ENCODE results near the gene SOCS3. TPM values are rescaled to one million over a fixed set of nuclear protein-coding genes. Genes with fewer than 3 reads are reported as not detected.

The SOCS3 gene
- total RNA-seq, 2 donors from 2014 or later = 19.7 to 29.4 TPM

DNA sequence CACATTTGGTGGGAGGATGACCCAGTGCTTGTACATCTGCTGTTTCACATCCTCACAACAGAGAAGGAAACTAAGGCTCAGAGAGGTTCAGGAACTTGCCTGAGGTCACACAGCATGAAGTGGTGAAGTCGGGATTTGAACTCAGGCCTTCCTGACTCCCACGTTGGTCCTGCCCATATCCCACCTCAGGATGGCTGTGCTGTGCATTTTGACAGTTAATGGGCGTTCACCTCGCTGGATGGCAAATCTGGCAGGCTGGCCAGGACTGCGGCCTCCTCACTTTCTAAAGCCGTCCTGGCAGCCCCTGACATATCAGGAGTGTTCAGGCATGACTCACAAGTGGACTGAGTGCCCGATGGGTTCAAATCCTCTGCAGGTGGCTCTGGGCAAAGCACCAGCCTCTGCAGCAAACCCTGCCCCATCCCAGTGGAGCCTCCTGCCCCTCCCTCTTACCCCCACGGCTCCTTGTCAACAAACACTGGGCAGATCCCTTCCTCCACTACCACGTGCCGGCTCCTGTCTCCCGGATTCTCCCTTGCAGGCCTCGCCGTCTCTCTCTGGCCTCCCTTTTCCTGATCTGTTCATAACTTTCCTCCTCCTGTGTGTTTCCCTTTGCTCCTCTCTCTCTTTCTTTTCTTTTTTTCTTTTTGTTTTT, 29.2 kb downstream of the SOCS3 start:
- Histone ChIP-seq H3K27ac (no peak overlapping the region), H3K36me3 (no peaks in the 10 kb centered on the region), H3K27me3 (no peaks in the 10 kb centered on the region), H3K9me3 (no peaks in the 10 kb centered on the region), H3K4me1 (no peaks in the 10 kb centered on the region), H3K4me3 (no peak overlapping the region), H3K9ac (ENCODE audit: low read depth in 2 of 2, low read length in 2 of 2) (peak overlapping the region in 1 of 2 donors; percentile 1)
- intact Hi-C loops (cut with DNase I) = no loop called here
- TF ChIP-seq, protein P1, sequence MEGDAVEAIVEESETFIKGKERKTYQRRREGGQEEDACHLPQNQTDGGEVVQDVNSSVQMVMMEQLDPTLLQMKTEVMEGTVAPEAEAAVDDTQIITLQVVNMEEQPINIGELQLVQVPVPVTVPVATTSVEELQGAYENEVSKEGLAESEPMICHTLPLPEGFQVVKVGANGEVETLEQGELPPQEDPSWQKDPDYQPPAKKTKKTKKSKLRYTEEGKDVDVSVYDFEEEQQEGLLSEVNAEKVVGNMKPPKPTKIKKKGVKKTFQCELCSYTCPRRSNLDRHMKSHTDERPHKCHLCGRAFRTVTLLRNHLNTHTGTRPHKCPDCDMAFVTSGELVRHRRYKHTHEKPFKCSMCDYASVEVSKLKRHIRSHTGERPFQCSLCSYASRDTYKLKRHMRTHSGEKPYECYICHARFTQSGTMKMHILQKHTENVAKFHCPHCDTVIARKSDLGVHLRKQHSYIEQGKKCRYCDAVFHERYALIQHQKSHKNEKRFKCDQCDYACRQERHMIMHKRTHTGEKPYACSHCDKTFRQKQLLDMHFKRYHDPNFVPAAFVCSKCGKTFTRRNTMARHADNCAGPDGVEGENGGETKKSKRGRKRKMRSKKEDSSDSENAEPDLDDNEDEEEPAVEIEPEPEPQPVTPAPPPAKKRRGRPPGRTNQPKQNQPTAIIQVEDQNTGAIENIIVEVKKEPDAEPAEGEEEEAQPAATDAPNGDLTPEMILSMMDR (IDR thresholded peaks at IDR 0.05) = no peak
- peak; percentile 58 for DNase-seq

GRCh38 chr17:78329263-78330059, 30.4 kb downstream of the SOCS3 start:
- TF ChIP-seq, protein P1 (IDR thresholded peaks at IDR 0.05) = no peak
- Histone ChIP-seq H3K36me3 (no peaks in the 10 kb centered on the region), H3K9ac (ENCODE audit: low read depth in 2 of 2, low read length in 2 of 2) (no peak overlapping the region), H3K27me3 (no peaks in the 10 kb centered on the region), H3K4me1 (no peaks in the 10 kb centered on the region), H3K27ac (no peak overlapping the region), H3K9me3 (no peaks in the 10 kb centered on the region), H3K4me3 (no peak overlapping the region)
- intact Hi-C loops (cut with DNase I) = no loop called here
- no peak for DNase-seq

DNA sequence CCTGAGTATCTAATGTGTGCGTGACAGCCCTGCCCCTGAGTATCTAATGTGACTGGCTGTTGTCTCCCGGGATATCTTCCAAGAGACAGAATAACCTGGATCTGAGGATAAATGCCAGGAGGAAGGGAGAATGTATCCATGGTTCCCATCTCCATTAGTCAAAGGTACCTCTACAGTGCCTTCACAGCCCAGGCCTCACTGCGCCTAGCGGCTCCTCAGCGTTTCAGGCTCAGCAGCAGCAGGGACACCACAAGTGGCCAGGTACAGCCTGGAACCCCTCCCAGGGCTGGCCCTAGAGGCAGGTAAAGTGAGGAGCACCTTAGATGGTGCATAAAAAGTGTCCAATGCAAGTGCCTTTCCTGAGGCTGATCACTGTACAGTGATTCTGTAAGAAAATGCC, 32.0 kb downstream of the SOCS3 start:
- intact Hi-C loops (cut with DNase I) = no loop called here
- H3K9ac ChIP-seq (ENCODE audit: low read depth in 2 of 2, low read length in 2 of 2) = no peak overlapping the region
- no peaks in the 10 kb centered on the region for H3K27me3 ChIP-seq
- no peaks in the 10 kb centered on the region for H3K4me1 ChIP-seq
- H3K9me3 ChIP-seq = no peaks in the 10 kb centered on the region
- no peak overlapping the region for H3K4me3 ChIP-seq
- TF ChIP-seq, protein P1 (IDR thresholded peaks at IDR 0.05) = no peak
- H3K27ac ChIP-seq = no peak overlapping the region
- H3K36me3 ChIP-seq = no peaks in the 10 kb centered on the region
- no peak for DNase-seq

GRCh38 chr17:78325076-78325687, 34.7 kb downstream of the SOCS3 start:
- TF ChIP-seq, protein P1 (IDR thresholded peaks at IDR 0.05) = no peak
- Histone ChIP-seq H3K27ac (peak overlapping the region; percentile 72), H3K9ac (ENCODE audit: low read depth in 2 of 2, low read length in 2 of 2) (no peak overlapping the region), H3K4me3 (no peak overlapping the region), H3K36me3 (no peaks in the 10 kb centered on the region), H3K4me1 (no peaks in the 10 kb centered on the region), H3K9me3 (no peaks in the 10 kb centered on the region), H3K27me3 (no peaks in the 10 kb centered on the region)
- intact Hi-C loops (cut with DNase I) = no loop called here
- no peak for DNase-seq

DNA sequence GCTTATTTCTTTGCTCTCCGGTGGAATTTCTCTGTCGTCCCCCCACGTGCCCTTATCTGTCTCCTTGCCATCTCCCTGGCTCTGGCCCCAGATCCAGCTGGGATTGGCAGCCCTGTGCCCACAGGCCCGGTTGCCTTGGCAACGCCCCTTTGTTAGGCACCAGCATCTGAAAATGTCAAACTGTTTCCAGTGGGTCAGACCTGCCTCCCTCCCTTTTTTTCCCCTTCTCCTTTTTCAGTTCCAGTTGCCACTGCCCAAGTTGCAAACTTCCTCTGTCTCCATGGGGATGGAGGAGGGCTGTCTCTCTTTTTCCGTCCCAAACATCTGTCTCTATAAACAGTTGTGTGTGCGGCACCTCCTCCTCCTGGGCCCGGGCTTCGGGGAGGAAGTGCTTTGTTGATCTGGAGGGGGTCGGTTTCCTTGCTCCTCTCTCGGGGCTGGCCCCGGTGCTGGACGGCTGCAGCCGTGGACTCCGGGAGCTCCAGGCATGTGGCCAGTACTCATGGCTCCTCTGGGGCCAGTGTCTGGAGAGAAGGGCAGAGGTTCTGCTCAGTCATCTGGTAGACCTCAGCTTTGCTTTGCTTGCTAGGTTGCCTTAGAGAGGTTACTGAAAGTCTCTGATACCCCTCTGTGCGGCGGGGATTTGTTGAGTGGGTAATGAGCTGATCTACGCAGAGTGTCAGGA, 35.3 kb downstream of the SOCS3 start:
- no peak overlapping the region for H3K4me3 ChIP-seq

More for the DNA sequence above, 35.3 kb downstream of the SOCS3 start:
- Histone ChIP-seq H3K27me3 (no peaks in the 10 kb centered on the region), H3K36me3 (no peaks in the 10 kb centered on the region), H3K4me1 (no peaks in the 10 kb centered on the region), H3K9me3 (no peaks in the 10 kb centered on the region), H3K27ac (peak overlapping the region; percentile 72), H3K9ac (ENCODE audit: low read depth in 2 of 2, low read length in 2 of 2) (peak overlapping the region; percentile 59 to 66)
- intact Hi-C loops (cut with DNase I) = no loop called here
- DNase-seq = peak; percentile 65
- TF ChIP-seq, protein P1 (IDR thresholded peaks at IDR 0.05) = no peak
